B cell (primary cell): ENCODE measurements around the gene SEC14L5. TPM values are rescaled to one million over a fixed set of nuclear protein-coding genes. Genes with fewer than 3 reads are reported as not detected.

Experiments used
- ATAC-seq: fragments of 200-7000 bp; cut with Tn5 transposase; one replicate; pipeline ENCODE4 v1.10.0; 2021; ENCODE audit warnings: low read depth, mild to moderate bottlenecking, moderate number of reproducible peaks, moderate library complexity
- CTCF ChIA-PET: fragments of 350-600 bp; sonication (Branson Sonifier 250); formaldehyde crosslinking; loops from one replicate; lab custom pipeline; 2021; ENCODE audit warnings: antibody characterized with exemption, inconsistent platforms; lab: Charles Lee
- POLR2A ChIA-PET: fragments of 350-600 bp; sonication (Branson Sonifier 250); formaldehyde crosslinking; loops from one replicate; lab custom pipeline; 2021; ENCODE audit warnings: antibody characterized with exemption; lab: Charles Lee
- DNase-seq: peaks from one replicate; pipeline ENCODE4 v3.0.0; 2013
- H2AFZ ChIP-seq: 2 replicates; pipeline ENCODE4 v1.6.1; 2012; ENCODE audit warnings: mild to moderate bottlenecking, low read depth, low read length; ENCODE audit not compliant: insufficient read depth, poor library complexity, severe bottlenecking
- H3K27ac ChIP-seq, 2 donors: 1 replicate in 1 of 2; 2 replicates in 1 of 2; pipeline ENCODE4 v1.5.1; 2012 to 2013; ENCODE audit warnings: low read length in 2 of 2, mild to moderate bottlenecking in 2 of 2, moderate library complexity in 1 of 2
- H3K27me3 ChIP-seq, 4 experiments: fragments of 200-600 bp in 1 of 4; sonication (generic) in 1 of 4; replicated peaks in 1 of 4; 1 replicate in 2 of 4; 2 replicates in 2 of 4; pipeline versions ENCODE4 v1.6.1 to v1.7.0; 2013 to 2016; ENCODE audit warnings: low read length in 3 of 4, mild to moderate bottlenecking in 2 of 4, mixed read lengths in 1 of 4, moderate library complexity in 1 of 4; ENCODE audit not compliant: insufficient read depth in 4 of 4, control insufficient read depth in 3 of 4; ENCODE audit errors: control extremely low read depth in 1 of 4
- H3K36me3 ChIP-seq, 2 experiments: replicated peaks in 1 of 2; 1 replicate in 1 of 2; 2 replicates in 1 of 2; pipeline versions ENCODE4 v1.6.1 to v1.7.1; 2013; ENCODE audit warnings: low read length in 1 of 2; ENCODE audit not compliant: insufficient read depth in 2 of 2, control insufficient read depth in 1 of 2; ENCODE audit errors: control extremely low read depth in 1 of 2, extremely low read depth in 1 of 2
- H3K4me1 ChIP-seq, 2 donors: fragments of 200-600 bp in 1 of 2; sonication (generic) in 1 of 2; 1 replicate in 1 of 2; 2 replicates in 1 of 2; pipeline versions ENCODE4 v1.5.1 to v1.6.1; 2013 to 2017; ENCODE audit warnings: low read length in 2 of 2; ENCODE audit not compliant: control insufficient read depth in 2 of 2, insufficient read depth in 2 of 2
- H3K4me2 ChIP-seq: replicated peaks from 2 replicates; pipeline ENCODE3; 2012; ENCODE audit warnings: mild to moderate bottlenecking, low read depth, low read length; ENCODE audit not compliant: poor library complexity, severe bottlenecking
- H3K4me3 ChIP-seq, 5 experiments: fragments of 200-600 bp in 1 of 5; sonication (generic) in 1 of 5; 1 replicate in 3 of 5; 2 replicates in 2 of 5; pipeline versions ENCODE4 v1.5.1 to v1.7.0; 2011 to 2016; ENCODE audit warnings: low read length in 4 of 5, mild to moderate bottlenecking in 4 of 5, low read depth in 2 of 5, control low read depth in 1 of 5, moderate library complexity in 1 of 5; ENCODE audit not compliant: insufficient read depth in 1 of 5; ENCODE audit errors: control extremely low read depth in 1 of 5, extremely low read depth in 1 of 5
- H3K79me2 ChIP-seq: fragments of 200-600 bp; sonication (generic); one replicate; pipeline ENCODE4 v1.6.0; 2016; ENCODE audit warnings: low read length; ENCODE audit not compliant: control insufficient read depth, insufficient read depth
- H3K9ac ChIP-seq: fragments of 200-600 bp; sonication (generic); 2 replicates; pipeline ENCODE4 v1.6.1; 2017; ENCODE audit warnings: mild to moderate bottlenecking, low read length, moderate library complexity
- H3K9me3 ChIP-seq, 3 donors: one replicate each; pipeline versions ENCODE4 v1.6.1 to v1.7.1; 2013; ENCODE audit warnings: low read length in 2 of 3; ENCODE audit not compliant: control insufficient read depth in 2 of 3, insufficient read depth in 1 of 3; ENCODE audit errors: control extremely low read depth in 1 of 3
- H4K20me1 ChIP-seq: 2 replicates; pipeline ENCODE4 v1.6.0; 2012; ENCODE audit warnings: mild to moderate bottlenecking, low read length; ENCODE audit not compliant: insufficient read depth, control insufficient read depth, poor library complexity, severe bottlenecking
- H3K27ac Mint-ChIP-seq: one replicate; pipeline ENCODE4 v1.8.0; 2021; ENCODE audit warnings: mixed read lengths
- H3K27me3 Mint-ChIP-seq: one replicate; pipeline ENCODE4 v1.8.0; 2021; ENCODE audit warnings: mixed read lengths
- H3K4me1 Mint-ChIP-seq: one replicate; pipeline ENCODE4 v1.8.0; 2021; ENCODE audit warnings: mixed read lengths
- H3K4me3 Mint-ChIP-seq: one replicate; pipeline ENCODE4 v1.8.0; 2021; ENCODE audit warnings: mixed read lengths
- H3K9me3 Mint-ChIP-seq: one replicate; pipeline ENCODE4 v1.8.0; 2022; ENCODE audit warnings: mixed read lengths; ENCODE audit not compliant: insufficient read depth
- EZH2 ChIP-seq: IDR thresholded peaks from 2 replicates; pipeline ENCODE4 v1.6.1; 2012; ENCODE audit warnings: borderline replicate concordance, low read depth, mild to moderate bottlenecking, moderate library complexity, low read length; ENCODE audit not compliant: insufficient read depth, poor library complexity, severe bottlenecking
- whole genome bisulfite sequencing: methylation state at CpG from one replicate; pipeline ENCODE4 v1.1.5; 2013; ENCODE audit warnings: missing lambda C conversion rate; ENCODE audit not compliant: insufficient coverage; 5-methylcytosine and 5-hydroxymethylcytosine counted together
- intact Hi-C: fragments of 100-400 bp; cut with micrococcal nuclease; formaldehyde crosslinking; loops from one replicate; pipeline ENCODE4 v1.10.0; 2022
- polyA plus RNA-seq: library from polyadenylated mRNA; depleted of rRNA; stranded (reverse); fragments of >200 nt; gene quantifications from 2 replicates; pipeline ENCODE4 v1.2.3, GENCODE V29; 2012
- total RNA-seq, 2 donors: library from RNA; stranded (reverse); fragments of 120-200 nt in 1 of 2; gene quantifications; 1 replicate in 1 of 2; 2 replicates in 1 of 2; pipeline versions ENCODE4 v1.2.3 to v1.2.4, GENCODE V29; 2013 to 2022
- TF ChIP-seq, protein P1 (sequence below): fragments of 200-600 bp; IDR thresholded peaks from one replicate; pipeline ENCODE4 v1.8.0; 2022; ENCODE audit warnings: antibody characterized with exemption, mild to moderate bottlenecking

The SEC14L5 gene
- total and polyA plus RNA-seq, 2 donors (not counting 1 experiment from before 2014, with no cell fraction given), result not detected

DNA sequence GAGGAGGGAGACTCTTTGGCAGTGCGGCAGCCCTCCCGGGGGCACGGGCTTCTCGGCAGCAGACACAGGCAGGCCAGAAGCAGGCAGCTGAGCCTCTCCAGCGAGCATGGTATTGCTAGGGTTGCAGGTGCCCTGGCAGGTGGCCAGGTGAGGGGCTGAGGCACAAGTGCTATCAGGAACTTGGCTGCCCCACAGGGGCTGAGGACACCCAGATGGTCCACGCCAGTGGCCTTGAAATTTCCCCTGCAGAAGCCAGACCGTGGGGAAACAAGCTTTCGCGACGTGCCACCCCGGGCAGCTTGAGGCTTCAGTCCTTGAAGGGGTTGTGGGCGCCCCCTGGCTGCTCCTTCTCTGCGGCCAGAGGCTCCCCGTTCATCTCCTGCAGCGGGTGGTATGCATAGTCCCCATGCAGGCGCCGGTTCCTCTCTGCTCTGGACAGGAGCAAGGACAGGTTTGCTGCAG, 67.1 kb downstream of the SEC14L5 start:
- CTCF ChIA-PET, result interaction anchor here (1.0 to 1.3 kb wide), 2 partner anchors 9 to 518 kb away, joined by 3 to 4 read pairs; partner anchors contain the start of gene NAGPA

DNA sequence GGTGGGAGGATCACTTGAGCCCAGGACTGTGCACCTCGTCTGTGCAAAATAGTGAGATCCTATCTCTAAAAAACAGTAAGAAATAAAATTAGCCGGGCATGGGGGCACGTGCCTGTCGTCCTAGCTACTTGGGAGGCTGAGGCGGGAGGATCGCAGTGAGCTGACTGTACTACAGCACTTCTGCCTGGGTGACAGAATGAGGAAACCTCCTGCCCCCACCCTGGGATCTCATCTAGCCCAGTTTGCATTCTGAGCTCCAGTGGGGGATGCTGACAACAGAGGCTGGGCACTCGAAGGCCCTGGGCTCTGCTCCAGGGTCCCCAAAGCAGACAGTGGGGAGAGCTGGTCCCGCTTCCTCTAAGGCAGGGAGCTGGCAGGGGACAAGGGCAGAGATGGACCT, 68.5 kb downstream of the SEC14L5 start:
- Histone ChIP-seq H3K9ac (no peak overlapping the region), H3K36me3 (peaks cover 0 to 28% of the 10 kb centered on the region in 2 experiments), H3K27ac (no peak overlapping the region), H3K9me3 (no peaks in the 10 kb centered on the region), H3K27me3 (no peaks in the 10 kb centered on the region), H2AFZ (no peak overlapping the region), H4K20me1 (no peaks in the 10 kb centered on the region), H3K4me2 (no peak overlapping the region), H3K4me3 (no peak overlapping the region), H3K4me1 (no peaks in the 10 kb centered on the region), H3K79me2 (no peaks in the 10 kb centered on the region)
- no peaks in the 10 kb centered on the region for H3K9me3 Mint-ChIP-seq
- no peaks in the 10 kb centered on the region for H3K4me1 Mint-ChIP-seq
- TF ChIP-seq, protein P1, sequence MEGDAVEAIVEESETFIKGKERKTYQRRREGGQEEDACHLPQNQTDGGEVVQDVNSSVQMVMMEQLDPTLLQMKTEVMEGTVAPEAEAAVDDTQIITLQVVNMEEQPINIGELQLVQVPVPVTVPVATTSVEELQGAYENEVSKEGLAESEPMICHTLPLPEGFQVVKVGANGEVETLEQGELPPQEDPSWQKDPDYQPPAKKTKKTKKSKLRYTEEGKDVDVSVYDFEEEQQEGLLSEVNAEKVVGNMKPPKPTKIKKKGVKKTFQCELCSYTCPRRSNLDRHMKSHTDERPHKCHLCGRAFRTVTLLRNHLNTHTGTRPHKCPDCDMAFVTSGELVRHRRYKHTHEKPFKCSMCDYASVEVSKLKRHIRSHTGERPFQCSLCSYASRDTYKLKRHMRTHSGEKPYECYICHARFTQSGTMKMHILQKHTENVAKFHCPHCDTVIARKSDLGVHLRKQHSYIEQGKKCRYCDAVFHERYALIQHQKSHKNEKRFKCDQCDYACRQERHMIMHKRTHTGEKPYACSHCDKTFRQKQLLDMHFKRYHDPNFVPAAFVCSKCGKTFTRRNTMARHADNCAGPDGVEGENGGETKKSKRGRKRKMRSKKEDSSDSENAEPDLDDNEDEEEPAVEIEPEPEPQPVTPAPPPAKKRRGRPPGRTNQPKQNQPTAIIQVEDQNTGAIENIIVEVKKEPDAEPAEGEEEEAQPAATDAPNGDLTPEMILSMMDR, result no peak
- TF ChIP-seq EZH2, result no peak
- intact Hi-C loops, result no loop called here
- ChIA-PET CTCF (no interaction called here), POLR2A (no interaction called here)
- ATAC-seq, result no peak
- no peak overlapping the region for H3K27ac Mint-ChIP-seq
- 99% methylated on average over 8 of the region's 8 CpGs for WGBS
- H3K27me3 Mint-ChIP-seq, result no peaks in the 10 kb centered on the region
- no peak for DNase-seq
- H3K4me3 Mint-ChIP-seq, result no peak overlapping the region

More for the DNA sequence above, 67.1 kb downstream of the SEC14L5 start:
- DNase-seq (no peak), ATAC-seq (no peak)
- intact Hi-C loops, result no loop called here
- no peak overlapping the region for H3K27ac ChIP-seq
- no peak overlapping the region for H3K4me3 ChIP-seq
- H3K27me3 Mint-ChIP-seq, result no peaks in the 10 kb centered on the region
- no peaks in the 10 kb centered on the region for H3K4me1 Mint-ChIP-seq
- no peaks in the 10 kb centered on the region for H3K79me2 ChIP-seq
- no peaks in the 10 kb centered on the region for H3K27me3 ChIP-seq
- H2AFZ ChIP-seq, result no peak overlapping the region
- H3K4me1 ChIP-seq, result no peaks in the 10 kb centered on the region
- POLR2A ChIA-PET, result no interaction called here
- H3K27ac Mint-ChIP-seq, result no peak overlapping the region
- H3K9me3 ChIP-seq, result no peaks in the 10 kb centered on the region
- H3K4me2 ChIP-seq, result no peak overlapping the region
- H3K9ac ChIP-seq, result no peak overlapping the region
- no peak overlapping the region for H3K4me3 Mint-ChIP-seq
- no peaks in the 10 kb centered on the region for H4K20me1 ChIP-seq
- no peaks in the 10 kb centered on the region for H3K9me3 Mint-ChIP-seq
- peaks cover 0 to 25% of the 10 kb centered on the region in 2 experiments for H3K36me3 ChIP-seq
- TF ChIP-seq, protein P1, result no peak
- TF ChIP-seq EZH2, result no peak
- WGBS, result 72% methylated on average over 17 of the region's 17 CpGs
